Kidney (tissue), 14 donors: ENCODE measurements around the gene SGCA. TPM values are rescaled to one million over a fixed set of nuclear protein-coding genes. Genes with fewer than 3 reads are reported as not detected.

ENCODE experiments used
- DNase-seq, 5 donors: peaks; one replicate each; pipeline ENCODE4 v3.0.0-alpha.2; 2013 to 2020
- FAIRE-seq: peaks from 2 replicates; lab custom pipeline; 2012; peaks lifted over from hg19 to GRCh38; lab: Jason Lieb, UNC
- H3K27ac ChIP-seq, 2 donors: one replicate each; pipeline ENCODE4 v1.7.0; 2013; ENCODE audit warnings: low read depth in 2 of 2, low read length in 2 of 2, inconsistent platforms in 1 of 2
- H3K27me3 ChIP-seq: one replicate; pipeline ENCODE4 v1.7.1; 2013; ENCODE audit warnings: low read length, inconsistent platforms; ENCODE audit not compliant: control insufficient read depth, insufficient read depth
- H3K36me3 ChIP-seq, 3 donors: one replicate each; pipeline versions ENCODE4 v1.7.0 to v1.7.1; 2013; ENCODE audit warnings: low read length in 3 of 3, control low read depth in 1 of 3, inconsistent platforms in 1 of 3; ENCODE audit not compliant: insufficient read depth in 3 of 3, control insufficient read depth in 2 of 3
- H3K4me1 ChIP-seq, 3 donors: one replicate each; pipeline versions ENCODE4 v1.7.0 to v1.7.1; 2013; ENCODE audit warnings: low read length in 3 of 3, inconsistent platforms in 1 of 3, low read depth in 1 of 3; ENCODE audit not compliant: control insufficient read depth in 2 of 3, insufficient read depth in 2 of 3
- H3K4me3 ChIP-seq, 3 donors: one replicate each; pipeline versions ENCODE4 v1.7.0 to v1.8.1; 2013; ENCODE audit warnings: low read length in 3 of 3, control low read depth in 1 of 3, inconsistent platforms in 1 of 3
- H3K9ac ChIP-seq, 3 donors: one replicate each; pipeline versions ENCODE4 v1.7.0 to v1.7.1; 2013; ENCODE audit warnings: low read length in 3 of 3, control low read depth in 1 of 3, inconsistent platforms in 1 of 3
- H3K9me3 ChIP-seq, 3 donors: one replicate each; pipeline versions ENCODE4 v1.7.0 to v1.7.1; 2013; ENCODE audit warnings: low read length in 3 of 3, control low read depth in 1 of 3, inconsistent platforms in 1 of 3; ENCODE audit not compliant: control insufficient read depth in 2 of 3, insufficient read depth in 1 of 3
- CTCF ChIP-seq: IDR thresholded peaks from 3 replicates; pipeline ENCODE4 v1.5.1; 2012; ENCODE audit warnings: mild to moderate bottlenecking, moderate library complexity, borderline replicate concordance; ENCODE audit not compliant: insufficient read depth; ENCODE audit errors: extremely low read depth
- intact Hi-C: fragments of 100-400 bp; cut with DNase I; formaldehyde crosslinking; loops from one replicate; pipeline ENCODE4 v1.11.1; 2022
- polyA plus RNA-seq: library from polyadenylated mRNA; stranded (reverse); fragments of 350-450 nt; fragmentation: Illumina TruSeq; extraction: RNeasy Lipid Tissue Mini Kit (QIAGEN cat#74804); gene quantifications from one replicate; pipeline ENCODE4 v1.2.3, GENCODE V29; 2014; ENCODE audit warnings: low read depth, low replicate concordance; ENCODE audit not compliant: insufficient read depth
- total RNA-seq: library from RNA; stranded (reverse); fragmentation: NEBNext Ultra II Directional; extraction: Animal tissue kit (Norgen Biotek cat#: 25700); gene quantifications from one replicate; pipeline ENCODE4 v1.2.1, GENCODE V29; 2021
- donor health status: control.
- donor health status: control.
- donor health status: control.
- donor health status: control.
- donor health status: control.
- donor health status: DM: yes; HTN: yes; CAD: no.
- donor health status: Normal renal cell carcinoma (clear cell type).

The SGCA gene
- total and polyA plus RNA-seq, 2 donors from 2014 or later = 4.2 to 5.5 TPM

- intact Hi-C loops = no loop called here
- Histone ChIP-seq H3K36me3 (no peaks in the 10 kb centered on the region), H3K9me3 (no peaks in the 10 kb centered on the region), H3K4me3 (no peak overlapping the region), H3K27me3 (no peaks in the 10 kb centered on the region), H3K4me1 (no peaks in the 10 kb centered on the region), H3K9ac (no peak overlapping the region), H3K27ac (no peak overlapping the region)
- no peak for FAIRE-seq
- no peak for TF ChIP-seq CTCF
- peak in 1 of 5 donors; percentile 48 for DNase-seq
Observed at GRCh38 chr17:50170662-50171370, 5.0 kb downstream of the SGCA start.

- Histone ChIP-seq H3K9ac (no peak overlapping the region), H3K4me1 (no peaks in the 10 kb centered on the region)
- no peak for TF ChIP-seq CTCF
Observed at GRCh38 chr17:50171371-50172071, 5.7 kb downstream of the SGCA start.

GRCh38 chr17:50172130-50172529 lies 6.3 kb downstream of the SGCA start:
- Histone ChIP-seq H3K9ac (no peak overlapping the region), H3K27me3 (no peaks in the 10 kb centered on the region), H3K9me3 (no peaks in the 10 kb centered on the region), H3K36me3 (no peaks in the 10 kb centered on the region), H3K4me3 (no peak overlapping the region), H3K4me1 (peaks cover 0 to 2% (median 0%) of the 10 kb centered on the region in 3 donors), H3K27ac (no peak overlapping the region)
- DNase-seq (peak in 1 of 5 donors; percentile 60), FAIRE-seq (no peak)
- TF ChIP-seq CTCF = no peak
- intact Hi-C loops = no loop called here

More at GRCh38 chr17:50171371-50172071, 5.7 kb downstream of the SGCA start:
- DNase-seq (peak in 1 of 5 donors; percentile 61), FAIRE-seq (no peak)
- Histone ChIP-seq H3K9me3 (no peaks in the 10 kb centered on the region), H3K36me3 (no peaks in the 10 kb centered on the region), H3K27ac (no peak overlapping the region), H3K4me3 (no peak overlapping the region), H3K27me3 (no peaks in the 10 kb centered on the region)
- intact Hi-C loops = no loop called here
